HUES64 (cell line): ENCODE results near the gene NLN.
"Not testable (repeated sequence)": the region's sequence is repeated elsewhere in the genome, so short reads cannot be mapped to it uniquely, and the experiment has no call there.

Experiments
- H3K27ac ChIP-seq: 2 replicates; pipeline ENCODE4 v1.7.0; 2013; ENCODE audit warnings: low read depth, low read length, inconsistent platforms
- H3K27me3 ChIP-seq: 2 replicates; pipeline ENCODE4 v1.6.1; 2013; ENCODE audit warnings: mild to moderate bottlenecking, low read length; ENCODE audit not compliant: insufficient read depth
- H3K36me3 ChIP-seq: 2 replicates; pipeline ENCODE4 v1.6.1; 2013; ENCODE audit warnings: mild to moderate bottlenecking, low read length; ENCODE audit not compliant: insufficient read depth
- H3K4me1 ChIP-seq: 2 replicates; pipeline ENCODE4 v1.6.1; 2013; ENCODE audit warnings: mild to moderate bottlenecking, low read length, moderate library complexity; ENCODE audit not compliant: insufficient read depth
- H3K4me3 ChIP-seq: 2 replicates; pipeline ENCODE4 v1.5.1; 2013; ENCODE audit warnings: mild to moderate bottlenecking, low read length, moderate library complexity
- H3K9ac ChIP-seq: 2 replicates; pipeline ENCODE4 v1.6.1; 2013; ENCODE audit warnings: mild to moderate bottlenecking, low read depth, low read length
- H3K9me3 ChIP-seq: 2 replicates; pipeline ENCODE4 v1.6.1; 2013; ENCODE audit warnings: low read depth, low read length; ENCODE audit not compliant: insufficient read depth
- WGBS: fragments of 150-250, 120-280 bp; methylation state at CpG from one replicate; pipeline ENCODE4 v1.1.7; 2013; ENCODE audit warnings: missing lambda C conversion rate; 5-methylcytosine and 5-hydroxymethylcytosine counted together

Gene NLN

DNA sequence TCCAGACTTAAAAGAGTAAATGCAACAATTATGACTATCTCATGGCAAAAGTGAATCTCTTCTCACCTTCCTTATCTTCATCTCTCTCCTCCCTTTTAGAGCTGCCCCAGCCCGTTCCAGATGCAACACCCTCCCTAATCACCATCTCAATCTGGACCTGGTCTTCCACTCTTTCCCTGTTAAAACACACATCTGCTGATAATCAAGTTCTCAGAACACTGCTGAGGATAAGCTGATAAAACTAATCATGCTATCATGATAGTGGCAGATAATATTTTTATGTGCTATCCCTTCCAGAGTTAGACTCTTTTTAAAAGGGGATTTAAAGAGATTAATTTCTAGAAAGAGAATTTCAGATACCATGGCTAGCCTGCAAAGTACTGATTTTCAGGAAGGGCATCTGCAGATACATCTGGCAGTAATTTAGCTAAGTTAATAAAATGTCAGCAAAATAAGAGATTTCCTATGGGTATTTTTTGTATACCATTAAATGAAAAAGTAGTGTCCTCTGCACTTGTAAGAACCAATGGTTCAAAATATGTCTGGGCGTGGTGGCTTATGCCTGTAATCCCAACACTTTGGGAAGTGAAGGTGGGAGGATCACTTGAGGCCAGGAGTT lies 17.3 kb upstream of the NLN start:
- Histone ChIP-seq H3K9ac (no peak overlapping the region), H3K27ac (no peak overlapping the region), H3K4me3 (no peak overlapping the region), H3K36me3 (peaks cover 18% of the 10 kb centered on the region), H3K27me3 (no peaks in the 10 kb centered on the region), H3K9me3 (no peaks in the 10 kb centered on the region), H3K4me1 (no peaks in the 10 kb centered on the region)
- 78% methylated on average over 2 of the region's 2 CpGs for WGBS

DNA sequence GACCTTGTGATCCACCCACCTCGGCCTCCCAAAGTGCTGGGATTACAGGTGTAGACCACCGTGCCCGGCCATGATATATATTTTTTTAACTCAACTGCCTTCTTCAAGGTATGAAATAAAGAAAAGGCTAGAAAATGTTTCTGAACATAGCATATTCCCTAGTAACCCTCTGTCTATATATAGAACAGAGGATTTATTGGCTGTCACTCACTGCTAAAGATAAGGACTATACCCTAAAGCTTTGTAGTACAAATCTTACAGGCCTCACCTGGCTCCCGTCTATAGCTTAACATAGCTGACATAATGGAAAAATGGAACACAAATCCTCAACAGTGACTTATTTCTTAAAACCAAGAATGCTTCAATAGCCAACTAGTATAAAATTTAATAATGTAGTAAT lies 14.3 kb upstream of the NLN start:
- Histone ChIP-seq H3K9me3 (no peaks in the 10 kb centered on the region), H3K27ac (no peak overlapping the region), H3K9ac (no peak overlapping the region), H3K4me1 (no peaks in the 10 kb centered on the region), H3K4me3 (no peak overlapping the region), H3K27me3 (no peaks in the 10 kb centered on the region), H3K36me3 (peaks cover 32% of the 10 kb centered on the region)
- WGBS, result 100% methylated on average over 3 of the region's 4 CpGs

GRCh38 chr5:65708145-65708544 lies 13.9 kb upstream of the NLN start:
- no peaks in the 10 kb centered on the region for H3K4me1 ChIP-seq
- H3K27ac ChIP-seq, result no peak overlapping the region
- no peak overlapping the region for H3K9ac ChIP-seq
- no peaks in the 10 kb centered on the region for H3K9me3 ChIP-seq
- 96% methylated on average over 4 of the region's 4 CpGs for WGBS
- no peaks in the 10 kb centered on the region for H3K27me3 ChIP-seq
- H3K36me3 ChIP-seq, result peaks cover 29% of the 10 kb centered on the region
- H3K4me3 ChIP-seq, result no peak overlapping the region

DNA sequence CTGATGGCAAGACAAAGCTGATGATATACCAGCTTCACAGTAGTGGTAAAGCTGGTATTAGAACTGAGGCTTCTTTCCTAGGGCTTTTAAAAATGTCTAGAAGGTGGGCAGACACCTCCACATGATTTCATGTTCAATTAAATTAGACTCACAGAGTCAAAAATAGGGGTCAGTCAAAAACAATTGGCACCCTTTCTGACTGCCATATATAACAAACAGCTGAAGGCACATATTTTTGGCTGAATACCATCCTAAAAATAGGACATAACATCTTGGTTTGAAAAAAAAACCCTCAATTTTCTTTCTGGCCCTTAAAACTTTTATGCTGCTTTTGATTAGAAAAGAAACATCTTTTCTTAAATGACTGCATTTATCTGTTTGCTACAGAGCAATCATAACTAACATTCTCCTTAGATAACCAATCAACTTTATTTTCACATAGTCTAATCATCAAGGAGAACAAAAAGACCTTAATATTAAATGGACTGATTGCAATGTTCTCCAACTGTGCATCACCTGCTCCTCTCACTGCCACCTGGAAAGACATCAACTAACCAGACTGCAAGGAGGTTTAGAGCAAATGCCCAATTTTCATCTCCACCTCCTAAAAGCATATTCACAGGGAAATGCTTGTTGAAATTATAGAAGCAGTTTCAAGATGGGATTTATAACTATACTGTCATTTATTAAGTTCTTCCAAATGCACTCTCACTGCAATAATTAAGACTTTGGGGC lies 3.3 kb upstream of the NLN start:
- no peak overlapping the region for H3K9ac ChIP-seq
- H3K4me3 ChIP-seq, result no peak overlapping the region
- peaks cover 8% of the 10 kb centered on the region for H3K4me1 ChIP-seq
- no peaks in the 10 kb centered on the region for H3K9me3 ChIP-seq
- no peaks in the 10 kb centered on the region for H3K27me3 ChIP-seq
- H3K27ac ChIP-seq, result no peak overlapping the region
- H3K36me3 ChIP-seq, result peaks cover 26% of the 10 kb centered on the region

DNA sequence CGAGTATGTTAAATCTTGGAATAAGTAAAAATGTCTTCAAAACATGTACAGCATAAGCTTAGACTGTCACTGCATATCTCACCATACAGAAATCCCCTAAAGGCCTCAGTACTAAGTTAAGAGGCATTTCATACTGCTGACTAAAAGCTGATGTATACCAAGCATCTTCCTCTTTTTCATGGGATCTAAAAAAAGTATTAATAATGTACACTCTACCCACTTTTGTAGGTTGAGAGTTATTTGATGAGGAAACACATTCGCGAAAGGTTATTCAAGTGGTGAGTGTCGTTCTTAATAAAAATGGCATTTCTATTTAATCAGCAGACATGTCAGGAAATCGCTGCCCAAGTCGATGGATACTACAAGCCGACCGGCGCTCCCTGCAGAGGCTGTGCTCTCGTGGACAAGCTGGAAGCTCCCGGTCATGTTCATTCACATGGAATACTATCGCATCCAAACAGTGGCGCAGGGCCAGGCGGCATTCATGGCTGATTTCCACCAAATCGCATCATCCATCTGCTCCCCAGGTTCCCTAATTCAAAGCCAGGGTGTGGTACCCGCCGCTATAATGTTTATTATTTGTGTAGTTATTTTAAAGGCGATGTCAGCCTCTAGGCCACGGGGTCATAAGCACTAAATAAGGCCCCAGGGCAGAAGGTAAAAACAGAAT lies 820 bp upstream of the NLN start:
- WGBS, result 9% methylated on average over 18 of the region's 19 CpGs
- H3K9me3 ChIP-seq, result no peaks in the 10 kb centered on the region
- no peaks in the 10 kb centered on the region for H3K27me3 ChIP-seq
- H3K36me3 ChIP-seq, result peaks cover 22% of the 10 kb centered on the region
- H3K9ac ChIP-seq, result peak overlapping the region; percentile 92
- peak overlapping the region; percentile 68; the same call in 1 of the 2 replicates for H3K27ac ChIP-seq
- peak overlapping the region; percentile 80 for H3K4me3 ChIP-seq
- H3K4me1 ChIP-seq, result peaks cover 15% of the 10 kb centered on the region

GRCh38 chr5:65722575-65723403 lies 784 bp downstream of the NLN start:
- 1% methylated on average over 28 of the region's 28 CpGs for WGBS
- Histone ChIP-seq H3K27me3 (no peaks in the 10 kb centered on the region), H3K9me3 (no peaks in the 10 kb centered on the region), H3K27ac (peak overlapping the region; percentile 47), H3K4me3 (peak overlapping the region; percentile 80), H3K4me1 (peaks cover 15% of the 10 kb centered on the region), H3K9ac (peak overlapping the region; percentile 92), H3K36me3 (peaks cover 7% of the 10 kb centered on the region)

- Histone ChIP-seq H3K9ac (no peak overlapping the region), H3K27me3 (no peaks in the 10 kb centered on the region), H3K36me3 (no peaks in the 10 kb centered on the region; the same call in 1 of the 2 replicates), H3K4me1 (peaks cover 7% of the 10 kb centered on the region), H3K4me3 (no peak overlapping the region), H3K27ac (no peak overlapping the region), H3K9me3 (no peaks in the 10 kb centered on the region)
- 96% methylated on average over 6 of the region's 7 CpGs for WGBS
Observed at GRCh38 chr5:65727491-65728156, 5.6 kb downstream of the NLN start.

DNA sequence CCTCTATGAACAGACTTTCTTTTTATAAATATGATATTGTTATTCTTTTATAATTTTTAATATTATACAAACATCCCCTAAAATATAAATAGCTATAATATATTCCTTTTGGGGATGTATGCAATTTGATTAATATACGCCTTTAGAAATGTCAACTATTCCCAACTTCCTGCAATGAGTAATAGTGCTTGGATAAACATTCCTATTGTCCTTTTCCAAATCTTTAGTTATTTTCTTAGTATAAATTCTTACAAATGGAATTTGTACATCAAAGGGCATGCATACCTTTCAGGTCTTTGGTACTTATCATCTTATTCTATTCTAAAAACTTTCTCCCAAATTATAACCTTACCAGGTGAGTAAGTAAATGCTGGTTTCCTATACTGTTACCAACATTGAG lies 6.2 kb downstream of the NLN start:
- Histone ChIP-seq H3K4me1 (peaks cover 7% of the 10 kb centered on the region), H3K9me3 (no peaks in the 10 kb centered on the region), H3K36me3 (no peaks in the 10 kb centered on the region; the same call in 1 of the 2 replicates), H3K27ac (no peak overlapping the region), H3K4me3 (no peak overlapping the region), H3K27me3 (no peaks in the 10 kb centered on the region), H3K9ac (no peak overlapping the region)
- no CpG with 5 or more reads among the region's 1 CpG for WGBS

DNA sequence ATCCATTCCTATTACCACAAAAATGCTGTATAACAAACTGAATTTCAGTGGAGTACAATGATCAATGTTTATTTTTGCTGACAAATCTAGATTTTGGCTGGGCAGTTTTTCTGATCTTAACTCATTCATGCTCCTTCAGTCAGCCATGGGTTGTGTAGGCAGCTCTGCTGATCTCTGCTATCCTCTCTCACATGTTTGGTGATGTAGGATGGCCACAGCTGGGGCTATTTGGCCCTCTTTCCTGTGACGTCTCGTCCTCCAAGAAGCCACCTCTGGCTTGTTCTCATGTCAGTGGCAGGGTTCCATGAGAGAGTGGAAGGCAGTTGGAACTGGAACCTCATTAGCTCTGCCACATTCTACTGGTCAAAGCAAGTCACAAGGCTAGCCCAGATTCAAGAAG lies 8.9 kb downstream of the NLN start:
- no peaks in the 10 kb centered on the region for H3K27me3 ChIP-seq
- no peaks in the 10 kb centered on the region for H3K9me3 ChIP-seq
- H3K27ac ChIP-seq, result no peak overlapping the region
- no peaks in the 10 kb centered on the region; the same call in 1 of the 2 replicates for H3K36me3 ChIP-seq
- no peak overlapping the region for H3K4me3 ChIP-seq
- no peak overlapping the region for H3K9ac ChIP-seq
- no CpG with 5 or more reads among the region's 2 CpGs for WGBS
- H3K4me1 ChIP-seq, result no peaks in the 10 kb centered on the region; the same call in 1 of the 2 replicates

DNA sequence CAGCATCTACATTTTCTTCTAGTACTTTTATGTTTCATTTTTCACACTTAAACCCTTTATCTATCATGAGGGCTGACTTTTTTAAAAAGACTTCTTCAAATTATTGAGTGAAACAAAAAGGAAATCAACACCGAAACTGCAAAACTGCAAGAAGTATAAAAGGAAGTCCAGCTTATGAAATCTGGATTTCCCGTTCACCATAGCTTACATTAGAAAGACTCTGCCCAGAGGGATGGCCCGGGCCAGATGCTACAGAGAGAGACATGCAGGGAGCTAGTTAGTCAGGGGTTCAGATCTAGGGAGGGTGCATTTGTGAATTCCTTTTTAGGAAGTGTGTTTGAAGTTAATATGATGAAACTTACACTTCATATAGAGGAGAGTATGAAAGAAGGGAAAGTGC lies 10.0 kb downstream of the NLN start:
- 94% methylated on average over 3 of the region's 3 CpGs for WGBS
- not testable (repeated sequence) for H3K27me3 ChIP-seq, H3K4me1 ChIP-seq, H3K9ac ChIP-seq, H3K36me3 ChIP-seq, H3K27ac ChIP-seq, H3K9me3 ChIP-seq, H3K4me3 ChIP-seq
